Islet precursor cell (in vitro differentiated cells): ENCODE data around the gene MYO18B.
"Not testable (repeated sequence)": the region's sequence is repeated elsewhere in the genome, so short reads cannot be mapped to it uniquely, and the experiment has no call there.

ENCODE experiments used
- DNase-seq: peaks from one replicate; pipeline ENCODE4 v3.0.0-alpha.2; 2018

Gene MYO18B

GRCh38 chr22:25741692-25742626 is at the start of gene MYO18B:
Gene MYO18B, plus strand, starts transcription at chr22:25742188. Its CDS starts 18,905 bp downstream, at chr22:25761093.
- DNase-seq: peak; percentile 68

GRCh38 chr22:25692397-25693267 is 49.4 kb upstream of the MYO18B start:
- no peak for DNase-seq

GRCh38 chr22:25693268-25693565 is 48.8 kb upstream of the MYO18B start:
- DNase-seq: no peak

- no peak for DNase-seq
Measured at GRCh38 chr22:25694196-25694907, 47.6 kb upstream of the MYO18B start.

- no peak for DNase-seq
Measured at GRCh38 chr22:25695146-25695545, 46.8 kb upstream of the MYO18B start.

GRCh38 chr22:25696763-25697162 is 45.2 kb upstream of the MYO18B start:
- no peak for DNase-seq

- no peak for DNase-seq
Measured at GRCh38 chr22:25697181-25697664, 44.8 kb upstream of the MYO18B start.

GRCh38 chr22:25697978-25698377 is 44.0 kb upstream of the MYO18B start:
- no peak for DNase-seq

- no peak for DNase-seq
Measured at GRCh38 chr22:25698461-25698860, 43.5 kb upstream of the MYO18B start.

- no peak for DNase-seq
Measured at GRCh38 chr22:25698978-25699377, 43.0 kb upstream of the MYO18B start.

GRCh38 chr22:25701056-25701780 is 40.8 kb upstream of the MYO18B start:
- no peak for DNase-seq

- DNase-seq: no peak
Measured at GRCh38 chr22:25702040-25702439, 39.9 kb upstream of the MYO18B start.

GRCh38 chr22:25702571-25703167 is 39.3 kb upstream of the MYO18B start:
- no peak for DNase-seq

- DNase-seq: no peak
Measured at GRCh38 chr22:25704701-25705100, 37.3 kb upstream of the MYO18B start.

GRCh38 chr22:25706197-25706596 is 35.8 kb upstream of the MYO18B start:
- DNase-seq: no peak

GRCh38 chr22:25708430-25708829 is 33.6 kb upstream of the MYO18B start:
- DNase-seq: not testable (repeated sequence)

- no peak for DNase-seq
Measured at GRCh38 chr22:25709758-25710157, 32.2 kb upstream of the MYO18B start.

- no peak for DNase-seq
Measured at GRCh38 chr22:25710501-25710900, 31.5 kb upstream of the MYO18B start.

- DNase-seq: no peak
Measured at GRCh38 chr22:25711491-25711890, 30.5 kb upstream of the MYO18B start.

- DNase-seq: no peak
Measured at GRCh38 chr22:25712661-25713400, 29.2 kb upstream of the MYO18B start.

- no peak for DNase-seq
Measured at GRCh38 chr22:25714070-25714469, 27.9 kb upstream of the MYO18B start.
